Globus pallidus (tissue), 1 donor: Measurements from ENCODE around the gene HNRNPA2B1.

Source experiments
- DNase-seq: peaks from one replicate; pipeline ENCODE4 v3.0.0-alpha.2; 2015; ENCODE audit warnings: low spot score

HNRNPA2B1 gene

DNA sequence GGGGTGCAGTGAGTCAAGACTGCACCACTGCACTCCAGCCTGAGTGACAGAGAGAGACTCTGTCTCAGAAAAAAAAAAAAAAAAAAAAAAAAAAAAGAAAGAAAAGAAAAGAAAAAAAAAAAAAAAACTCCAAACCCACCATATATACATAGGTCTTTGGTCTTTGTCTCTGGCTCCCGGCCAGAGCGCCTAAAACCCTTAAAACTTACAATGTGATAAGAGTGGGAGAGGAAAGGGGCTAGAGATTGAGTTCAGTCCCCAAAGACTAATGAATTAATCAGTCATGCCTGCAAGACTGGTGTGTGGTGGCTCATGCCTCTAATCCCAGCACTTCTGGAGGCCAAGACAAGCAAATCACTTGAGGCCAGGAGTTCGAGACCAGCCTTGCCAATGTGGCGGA lies 55.3 kb downstream of the HNRNPA2B1 start:
- no peak for DNase-seq

DNA sequence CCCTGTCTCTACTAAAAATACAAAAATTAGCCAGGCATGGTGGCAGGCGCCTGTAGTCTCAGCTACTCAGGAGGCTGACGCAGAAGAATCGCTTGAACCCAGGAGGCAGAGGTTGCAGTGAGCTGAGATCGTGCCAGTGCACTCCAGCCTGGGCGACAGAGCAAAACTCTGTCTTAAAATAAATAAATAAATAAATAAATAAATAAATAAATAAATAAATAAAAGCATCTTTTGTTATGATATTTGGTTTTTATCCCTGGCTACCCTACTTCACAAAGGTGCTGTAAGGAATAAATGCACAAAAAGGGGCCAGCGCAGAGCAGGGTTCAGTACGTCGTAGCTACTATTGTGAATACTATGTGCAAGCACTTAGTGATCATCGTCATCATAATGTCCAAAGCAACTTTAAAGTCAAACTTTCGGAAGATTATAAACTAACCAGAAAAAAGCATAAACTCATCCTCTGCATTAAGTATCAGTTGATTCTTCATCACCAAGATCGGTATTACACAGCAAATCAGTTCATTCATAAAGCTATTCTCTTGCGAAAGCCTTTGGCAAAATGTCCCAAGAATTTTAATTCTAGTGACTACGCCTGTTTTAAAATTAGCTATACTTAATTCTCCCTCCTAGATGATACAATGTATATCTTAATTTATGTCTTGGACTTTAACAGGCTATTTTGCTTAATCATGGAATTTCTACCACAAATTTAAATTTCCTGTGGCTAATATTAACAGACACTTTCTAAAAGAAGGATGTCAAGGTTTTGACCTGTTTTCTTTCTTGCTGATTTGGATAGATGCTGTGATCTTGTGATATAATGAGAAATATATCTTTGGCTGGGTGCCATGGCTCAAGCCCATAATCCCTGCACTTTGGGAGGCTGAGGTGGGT lies 56.1 kb downstream of the HNRNPA2B1 start:
- DNase-seq = no peak

DNA sequence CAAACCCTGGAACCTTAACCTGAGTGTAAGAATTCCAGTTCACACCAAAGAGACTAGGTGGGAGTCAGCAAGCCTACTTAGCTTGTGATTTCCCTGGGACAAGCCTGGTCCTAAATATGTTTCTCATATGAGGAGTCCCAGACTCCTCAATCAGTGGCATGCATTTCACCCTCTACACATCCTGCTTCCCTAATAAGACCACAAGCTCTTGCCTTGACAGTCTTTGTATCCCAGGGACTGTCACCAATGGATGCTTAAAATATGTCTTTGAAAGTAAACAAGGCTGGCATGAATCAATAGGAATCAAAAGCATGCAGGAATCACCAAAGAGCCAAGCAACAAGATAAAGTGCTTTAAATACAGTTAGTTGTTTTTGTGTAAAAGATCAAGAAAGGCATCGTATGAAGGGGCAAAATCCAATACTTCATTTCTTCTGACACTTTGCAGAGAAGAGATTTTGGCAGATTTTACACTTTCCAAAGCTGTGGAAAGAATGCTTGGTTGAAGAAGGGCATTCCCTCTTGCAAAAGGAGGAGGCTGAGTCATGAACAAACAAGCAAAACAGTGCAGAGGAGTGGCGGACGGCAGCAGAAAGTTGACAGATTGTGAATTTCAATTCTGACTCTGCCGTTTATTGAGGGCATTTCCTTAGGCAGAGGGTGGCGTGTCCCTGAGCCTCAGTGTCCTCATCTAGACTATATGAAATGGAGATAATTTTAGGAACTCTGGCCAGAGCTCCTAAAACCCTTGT lies 57.1 kb downstream of the HNRNPA2B1 start:
- DNase-seq = no peak

DNA sequence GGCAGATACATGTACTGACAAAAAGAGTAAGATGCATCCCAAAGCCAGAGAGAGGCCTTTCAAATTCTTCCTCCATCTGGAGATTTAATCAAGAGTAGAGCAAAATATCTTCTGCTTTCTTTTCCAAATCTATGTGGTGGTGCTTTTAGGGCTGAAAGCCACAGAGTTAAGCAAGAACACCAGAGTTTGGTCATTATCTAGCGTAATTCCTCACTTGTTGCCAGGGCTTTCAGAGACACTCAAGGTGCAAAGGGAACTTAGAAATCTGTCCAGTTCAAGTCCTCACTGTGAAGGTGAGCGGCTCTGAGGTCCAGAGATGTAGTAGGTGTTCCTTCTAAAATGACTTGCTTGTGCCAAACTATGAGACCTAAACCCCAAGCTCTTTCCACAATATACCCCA lies 59.5 kb downstream of the HNRNPA2B1 start:
- DNase-seq = no peak

DNA sequence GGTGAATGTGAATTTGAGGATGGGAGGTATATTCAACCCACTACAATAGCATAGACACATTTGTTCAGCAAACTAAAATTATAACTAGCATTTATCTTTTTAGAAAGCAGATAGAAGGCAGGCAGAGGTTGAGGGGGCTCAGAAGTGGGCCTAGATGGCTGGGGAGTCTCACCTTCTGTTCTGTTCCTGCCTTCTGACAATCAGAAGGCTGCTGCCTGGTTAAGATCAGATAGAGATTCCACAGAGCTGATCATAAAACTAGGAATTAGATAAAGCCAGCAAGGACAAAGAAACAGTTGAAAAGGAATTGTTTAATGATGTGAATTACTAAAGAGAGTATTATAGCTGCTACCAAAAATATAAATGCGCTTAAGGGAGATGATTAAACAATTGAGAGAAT lies 60.2 kb downstream of the HNRNPA2B1 start:
- no peak for DNase-seq
